COLO668 (cell line): ENCODE data around the gene SP2.

Experiments
- DNase-seq: peaks from one replicate; lab custom pipeline; 2025; ENCODE audit not compliant: unreplicated experiment; lab: John Stamatoyannopoulos, UW

SP2 gene

GRCh38 chr17:47888293-47888692 lies 7.7 kb upstream of the SP2 start:
- no peak for DNase-seq

- DNase-seq, result peak; percentile 73
Measured at GRCh38 chr17:47889734-47890529, 6.1 kb upstream of the SP2 start.

- DNase-seq, result no peak
Measured at GRCh38 chr17:47891545-47892088, 4.4 kb upstream of the SP2 start.

- no peak for DNase-seq
Measured at GRCh38 chr17:47894498-47895346, 1.3 kb upstream of the SP2 start.

GRCh38 chr17:47895347-47895855 lies 635 bp upstream of the SP2 start:
- DNase-seq, result no peak

GRCh38 chr17:47896672-47897490 lies 845 bp downstream of the SP2 start:
- DNase-seq, result no peak

- DNase-seq, result no peak
Measured at GRCh38 chr17:47897561-47897960, 1.5 kb downstream of the SP2 start.

- DNase-seq, result no peak
Measured at GRCh38 chr17:47898241-47898640, 2.2 kb downstream of the SP2 start.

- DNase-seq, result no peak
Measured at GRCh38 chr17:47899643-47900042, 3.6 kb downstream of the SP2 start.

GRCh38 chr17:47901423-47901822 lies 5.4 kb downstream of the SP2 start:
- no peak for DNase-seq

- no peak for DNase-seq
Measured at GRCh38 chr17:47902039-47902744, 6.2 kb downstream of the SP2 start.

- no peak for DNase-seq
Measured at GRCh38 chr17:47905221-47905733, 9.2 kb downstream of the SP2 start.

- DNase-seq, result no peak
Measured at GRCh38 chr17:47906443-47906842, 10.4 kb downstream of the SP2 start.

- DNase-seq, result no peak
Measured at GRCh38 chr17:47907932-47908562, 12.0 kb downstream of the SP2 start.

- no peak for DNase-seq
Measured at GRCh38 chr17:47913050-47913449, 17.0 kb downstream of the SP2 start.

- DNase-seq, result no peak
Measured at GRCh38 chr17:47914306-47914948, 18.4 kb downstream of the SP2 start.

GRCh38 chr17:47915776-47916398 lies 19.9 kb downstream of the SP2 start:
- DNase-seq, result no peak

- DNase-seq, result no peak
Measured at GRCh38 chr17:47916489-47917208, 20.6 kb downstream of the SP2 start.
